NK-92 (cell line): Measurements from ENCODE around the gene CLIP1.
A peak's percentile ranks its signal among the peaks of the same experiment; 100 is the strongest.

Experiments used
- DNase-seq: peaks from one replicate; lab custom pipeline; 2025; ENCODE audit not compliant: unreplicated experiment; lab: John Stamatoyannopoulos, UW

The CLIP1 gene

DNA sequence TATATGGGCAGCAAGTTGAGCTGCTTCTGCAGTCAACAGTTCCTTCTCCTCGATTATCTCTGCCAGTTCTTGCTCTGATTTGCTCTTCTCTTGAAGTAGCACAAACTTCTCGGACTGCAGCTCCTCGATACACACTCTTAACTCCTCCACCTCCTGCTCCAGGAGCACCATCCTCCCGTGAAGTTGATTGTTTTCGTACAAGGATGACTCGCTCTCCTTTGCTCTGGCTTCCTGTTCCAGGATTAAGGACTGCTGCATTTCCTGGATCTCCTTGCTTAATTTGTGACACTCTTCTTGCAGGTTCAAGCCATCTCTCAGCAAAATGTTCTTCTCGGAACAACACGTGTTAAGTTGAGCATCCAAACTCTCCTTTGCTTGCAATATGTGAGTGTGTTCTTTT lies 100.0 kb downstream of the CLIP1 start:
- DNase-seq, result no peak

DNA sequence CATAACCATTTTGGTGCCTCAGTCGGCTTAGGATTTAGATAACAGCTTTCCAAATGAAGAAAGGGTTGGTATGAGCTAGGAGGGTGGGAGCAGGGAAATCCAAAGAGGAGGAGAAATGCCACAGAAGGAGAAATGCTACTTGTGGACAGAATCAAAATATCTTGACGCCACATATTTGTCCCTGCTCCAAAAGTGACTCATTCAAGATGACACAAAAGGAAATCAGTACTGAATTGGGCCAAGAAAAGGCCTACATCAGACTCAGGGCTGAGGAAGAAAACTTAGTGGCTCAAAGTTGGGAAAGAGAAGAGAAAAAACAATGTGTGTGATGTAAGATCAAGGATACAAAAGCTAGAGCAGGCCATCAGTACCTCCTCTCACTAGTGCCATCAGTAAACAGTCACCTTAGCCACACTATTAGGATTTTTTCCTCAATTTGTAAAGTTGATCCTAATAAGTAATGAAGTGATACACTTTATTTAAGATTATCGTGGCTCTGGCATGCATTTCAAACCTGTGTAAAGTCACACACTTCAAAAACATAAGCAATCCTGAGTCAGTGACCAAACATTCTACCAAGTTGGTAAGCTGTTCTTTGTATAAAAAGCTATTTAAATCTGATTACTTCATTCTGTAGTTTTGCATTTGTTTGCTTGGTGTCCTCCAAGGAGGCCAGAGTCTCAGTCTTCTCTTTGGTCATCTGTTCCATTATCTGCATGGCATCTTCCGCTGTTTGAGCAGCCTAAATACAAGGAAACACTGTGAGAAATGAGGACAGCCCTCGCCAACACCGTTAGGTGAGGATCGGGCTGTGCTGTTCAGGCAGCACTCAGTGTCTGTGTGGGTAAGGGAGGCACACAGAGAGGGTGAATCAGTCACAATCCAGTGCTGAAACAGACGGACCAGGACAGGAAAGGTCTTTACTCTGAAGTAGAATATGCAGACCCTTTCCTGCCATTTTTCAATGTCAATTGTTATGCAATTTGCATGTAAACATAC lies 103.6 kb downstream of the CLIP1 start:
- no peak for DNase-seq

DNA sequence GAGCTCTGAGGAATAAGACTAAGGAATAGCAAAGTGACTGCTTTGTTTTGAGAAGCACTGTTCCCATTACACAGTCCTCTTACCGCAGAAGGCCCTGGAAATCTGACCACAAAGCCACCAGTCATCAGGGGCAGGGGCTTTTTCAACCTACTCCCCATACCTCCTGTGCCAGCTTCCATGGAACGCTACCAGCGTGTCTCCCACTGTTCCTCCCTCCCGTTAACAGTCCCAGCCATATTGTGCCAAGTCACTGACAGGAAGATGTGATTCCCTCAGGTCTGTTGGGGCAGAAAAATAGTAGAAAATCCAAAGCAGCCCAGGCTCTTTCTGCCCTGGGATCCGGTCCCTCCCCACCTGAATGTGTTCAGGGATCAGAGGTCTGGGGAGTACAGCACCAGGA lies 109.5 kb downstream of the CLIP1 start:
- no peak for DNase-seq

DNA sequence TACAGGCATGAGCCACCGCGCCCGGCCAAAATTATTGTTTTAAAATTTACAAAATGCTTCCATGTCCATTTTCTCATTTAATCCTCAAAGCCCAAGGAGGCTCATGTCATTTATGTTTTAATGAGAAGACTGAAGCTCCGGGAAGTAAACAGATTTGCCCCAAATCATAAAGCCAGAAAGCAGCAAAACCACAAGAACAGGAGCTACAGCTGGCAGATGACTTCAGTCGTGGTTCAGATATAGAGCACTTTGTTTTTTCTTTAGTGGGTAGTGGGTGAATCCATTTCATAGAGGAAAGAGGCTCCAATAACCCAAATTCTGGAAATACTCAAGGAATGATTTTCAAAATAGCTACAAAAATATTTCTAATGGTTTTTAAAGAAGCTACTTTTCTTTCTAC lies 110.8 kb downstream of the CLIP1 start:
- DNase-seq, result no peak

DNA sequence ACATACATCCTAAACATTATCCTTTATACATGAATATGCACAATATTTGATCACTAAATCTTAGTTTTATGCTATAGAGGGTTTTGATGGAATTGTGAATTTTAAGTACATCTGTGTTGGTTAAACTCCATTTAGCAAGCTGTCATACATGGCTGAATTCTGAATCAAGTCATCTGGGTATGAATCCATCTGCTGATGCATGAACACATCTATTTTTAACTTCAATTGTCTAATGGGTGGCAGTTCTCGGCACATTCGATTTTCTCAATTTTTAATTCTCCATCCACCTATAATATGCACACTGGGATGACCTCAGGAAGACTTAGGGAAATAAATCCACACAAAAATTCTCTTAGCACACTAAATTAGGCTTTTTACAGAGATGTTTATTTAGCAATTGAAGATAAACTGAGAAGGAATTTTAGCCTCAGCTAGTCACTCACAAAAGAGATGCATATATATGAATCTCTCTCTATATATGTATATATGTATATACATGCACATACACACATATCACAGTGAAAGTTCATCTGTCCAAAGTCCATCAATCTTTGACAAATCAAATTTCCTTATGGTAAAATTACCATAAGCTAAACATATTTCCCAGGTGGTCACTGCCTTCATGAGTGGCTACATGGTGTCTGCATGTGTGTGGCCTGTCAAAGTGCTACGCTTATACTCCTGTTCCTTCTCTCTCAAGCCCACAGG lies 111.7 kb downstream of the CLIP1 start:
- no peak for DNase-seq

DNA sequence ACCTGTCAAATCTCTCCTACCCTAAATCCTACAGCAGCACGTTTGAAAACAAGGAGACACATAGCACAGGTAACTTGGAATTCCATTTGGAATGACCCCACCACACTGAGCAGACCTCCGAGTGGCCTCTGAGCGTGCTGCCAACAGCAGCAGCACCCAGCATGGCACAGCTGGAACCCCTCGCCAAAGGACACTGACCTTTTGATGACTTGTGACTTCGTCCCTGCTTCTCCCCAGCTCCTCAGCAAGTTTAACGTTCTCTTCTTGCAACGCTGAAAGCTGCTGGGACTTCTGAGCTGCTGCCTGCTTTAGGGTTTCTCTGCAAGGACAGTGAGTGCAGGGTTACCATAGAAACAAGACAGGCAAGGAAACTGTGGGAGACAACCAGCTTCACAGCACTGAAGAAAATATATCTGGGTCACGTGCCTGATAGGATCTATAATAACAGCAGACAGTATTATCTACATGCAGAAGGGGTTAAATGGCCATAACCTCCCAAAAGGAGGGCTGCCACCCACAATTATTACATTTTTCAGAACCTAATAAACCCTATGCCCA lies 112.8 kb downstream of the CLIP1 start:
- no peak for DNase-seq

DNA sequence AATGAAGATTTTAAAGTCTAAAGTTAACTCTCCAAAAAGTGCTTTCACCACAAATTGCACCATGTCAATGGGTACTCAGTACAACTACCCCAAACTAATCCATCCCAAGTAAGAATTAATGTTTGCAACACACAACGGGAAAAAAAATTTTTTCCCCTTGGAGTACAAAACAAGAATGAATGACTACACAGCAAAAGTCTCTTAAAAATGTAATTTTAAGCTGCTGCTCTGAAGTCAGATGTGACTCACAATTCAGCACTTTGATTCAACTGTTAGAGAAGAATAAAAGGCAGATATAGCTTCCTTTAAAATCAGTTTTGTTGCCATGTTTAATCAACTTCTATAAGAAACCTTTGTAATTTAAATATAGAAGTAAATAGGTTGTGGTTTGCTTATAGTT lies 113.7 kb downstream of the CLIP1 start:
- no peak for DNase-seq

DNA sequence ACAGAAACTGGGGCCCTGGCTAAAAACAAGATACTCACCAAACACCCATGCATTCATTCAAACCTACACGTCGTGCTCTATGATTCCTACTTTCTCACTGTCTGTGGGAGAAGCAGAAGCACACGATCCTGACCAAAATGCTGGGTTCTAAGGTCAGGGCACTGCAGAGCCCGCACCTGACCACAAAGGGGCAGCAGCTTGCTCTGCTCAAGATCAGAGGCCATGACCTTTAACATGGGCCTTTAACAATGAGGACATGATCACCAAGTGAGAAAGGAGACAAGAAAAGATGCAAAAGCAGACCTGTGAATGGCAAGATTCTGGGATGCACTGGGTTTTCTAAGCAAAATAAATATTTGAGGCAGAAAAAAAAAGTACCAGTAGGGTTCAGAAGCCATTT lies 116.1 kb downstream of the CLIP1 start:
- no peak for DNase-seq

DNA sequence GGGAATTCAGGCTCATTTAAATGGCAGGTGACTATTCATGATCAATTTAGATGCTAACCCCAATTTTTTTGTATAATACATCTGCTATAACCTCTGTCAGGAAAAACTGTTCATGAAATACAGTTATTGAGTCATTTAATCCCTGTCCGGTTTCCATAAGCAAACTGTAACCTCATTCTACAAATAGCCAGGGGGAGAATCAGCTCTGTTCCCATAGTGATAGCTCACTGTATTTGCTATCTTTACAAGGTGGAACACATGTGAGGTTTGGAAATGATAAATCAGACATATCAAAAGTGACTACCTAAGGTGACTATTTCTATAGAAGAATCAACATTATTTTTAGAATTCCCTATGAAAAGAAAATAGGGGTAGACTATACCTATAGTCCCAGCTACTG lies 117.5 kb downstream of the CLIP1 start:
- DNase-seq, result no peak

DNA sequence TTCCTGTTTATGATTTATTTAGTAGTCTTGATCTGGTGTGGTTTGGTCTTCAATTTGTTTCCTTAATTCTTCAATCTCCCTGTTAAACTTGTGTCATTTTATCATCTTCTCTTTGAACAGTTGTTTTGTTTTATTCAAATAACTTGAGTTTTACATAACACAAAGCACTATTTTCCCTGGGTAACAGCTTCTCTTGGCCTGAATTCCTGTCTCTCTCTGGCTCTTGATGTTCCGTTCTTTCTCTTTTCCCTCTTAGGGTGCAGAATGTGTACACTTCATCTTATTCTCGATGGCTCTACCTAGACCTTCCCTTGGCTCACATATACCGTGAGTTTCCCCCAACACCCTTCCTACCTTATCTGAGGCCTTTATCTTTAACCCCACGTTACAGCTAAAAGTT lies 119.4 kb downstream of the CLIP1 start:
- no peak for DNase-seq

DNA sequence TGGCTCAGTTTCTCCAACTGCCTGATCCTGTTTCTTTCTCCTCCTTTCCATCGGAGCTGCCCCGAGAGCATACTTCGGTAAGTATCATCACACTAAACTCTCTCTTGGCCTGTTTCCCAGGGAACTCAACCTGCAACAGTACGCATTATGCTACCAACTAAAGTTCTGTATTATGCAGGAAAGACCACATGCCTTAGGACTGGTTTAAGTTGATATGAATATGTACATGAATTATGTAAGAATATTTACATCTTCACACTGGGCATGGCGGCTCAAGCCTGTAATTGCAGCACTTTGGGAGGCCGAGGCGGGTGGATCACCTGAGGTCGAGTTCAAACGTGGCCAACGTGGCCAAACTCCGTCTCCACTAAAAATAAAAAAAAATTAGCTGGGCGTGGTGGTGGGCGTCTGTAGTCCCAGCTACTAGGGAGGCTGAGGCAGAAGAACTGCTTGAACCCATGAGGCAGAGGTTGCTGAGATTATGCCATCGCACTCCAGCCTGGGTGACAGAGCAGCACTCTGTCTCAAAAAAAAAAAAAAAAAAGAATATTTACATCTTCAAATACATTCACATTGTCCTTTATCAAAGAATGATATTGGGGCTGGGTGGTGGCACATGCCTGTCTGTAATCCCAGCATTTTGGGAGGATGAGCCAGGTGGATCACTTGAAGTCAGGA lies 124.3 kb downstream of the CLIP1 start:
- no peak for DNase-seq

DNA sequence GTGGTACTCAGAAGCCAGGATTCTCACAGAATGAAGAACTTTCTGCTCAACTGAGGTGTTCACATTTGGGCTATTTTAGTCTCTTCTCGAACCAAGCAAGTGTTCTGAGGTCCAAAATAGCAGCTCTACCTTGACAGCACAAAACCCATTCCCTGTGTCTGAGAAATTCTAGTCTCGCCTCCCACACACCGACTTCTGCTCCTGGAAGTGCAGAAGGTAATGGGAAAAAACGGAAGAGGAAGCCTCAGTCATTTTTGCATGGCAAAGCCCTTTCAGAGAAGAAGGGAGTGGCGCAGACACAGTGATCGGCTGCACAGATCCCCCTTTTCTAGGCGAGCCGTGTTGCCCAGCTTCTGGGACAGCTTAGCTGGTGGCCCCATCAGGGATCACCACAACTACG lies 125.0 kb downstream of the CLIP1 start:
- DNase-seq, result no peak

DNA sequence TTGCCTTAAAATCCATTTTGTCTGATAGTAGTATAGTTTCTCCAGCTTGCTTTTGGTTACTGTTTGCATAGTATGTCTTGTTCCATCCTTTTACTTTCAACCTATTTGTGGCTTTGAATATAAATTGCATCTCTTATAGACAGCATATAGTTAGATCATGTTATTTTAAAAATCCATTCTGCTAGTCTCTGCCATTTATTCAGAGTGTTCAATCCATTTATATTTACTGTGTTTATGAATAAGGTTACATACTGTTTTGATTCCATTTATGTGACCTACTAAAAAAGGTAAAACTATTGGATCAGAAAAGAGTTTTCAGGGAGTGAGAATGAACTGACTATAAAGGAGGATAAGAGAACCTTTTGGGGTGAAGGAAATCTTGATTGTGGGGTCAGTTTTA lies 126.6 kb downstream of the CLIP1 start:
- no peak for DNase-seq

DNA sequence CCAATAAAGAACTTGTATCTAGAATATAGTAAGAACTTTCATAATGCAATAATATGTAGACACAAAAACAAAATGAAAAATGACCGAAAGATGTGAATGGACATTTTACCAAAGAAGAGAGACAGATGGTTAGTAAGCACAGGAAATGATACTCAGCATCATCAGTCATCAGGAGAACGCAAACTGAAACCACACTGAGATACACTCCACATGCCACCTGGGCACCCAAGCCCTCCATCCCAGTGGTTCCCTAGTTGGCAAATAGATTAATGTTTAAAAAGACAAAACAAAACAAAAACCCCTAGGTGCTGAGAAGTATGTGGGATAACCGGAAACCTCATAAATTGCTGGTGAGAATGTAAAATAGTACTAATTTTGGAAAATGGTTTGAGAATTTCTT lies 129.4 kb downstream of the CLIP1 start:
- no peak for DNase-seq

DNA sequence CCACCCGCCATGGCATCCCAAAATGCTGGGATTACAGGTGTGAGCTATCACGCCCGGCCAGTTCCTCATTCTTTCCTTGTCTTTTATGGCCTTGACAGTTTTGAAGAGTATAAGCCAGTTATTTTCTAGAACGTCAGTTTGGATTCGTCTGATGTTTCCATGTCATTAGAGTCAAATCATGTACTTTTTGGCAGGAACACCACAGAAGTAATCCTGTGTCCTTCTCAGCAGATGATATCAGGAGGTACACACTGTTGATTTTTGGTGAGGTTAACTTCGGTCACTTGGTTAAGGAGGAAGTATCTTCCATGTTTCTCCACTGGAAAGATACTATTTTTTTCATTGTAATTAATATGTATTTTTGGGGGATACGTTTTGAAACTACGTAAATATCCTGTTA lies 131.0 kb downstream of the CLIP1 start:
- DNase-seq, result no peak

DNA sequence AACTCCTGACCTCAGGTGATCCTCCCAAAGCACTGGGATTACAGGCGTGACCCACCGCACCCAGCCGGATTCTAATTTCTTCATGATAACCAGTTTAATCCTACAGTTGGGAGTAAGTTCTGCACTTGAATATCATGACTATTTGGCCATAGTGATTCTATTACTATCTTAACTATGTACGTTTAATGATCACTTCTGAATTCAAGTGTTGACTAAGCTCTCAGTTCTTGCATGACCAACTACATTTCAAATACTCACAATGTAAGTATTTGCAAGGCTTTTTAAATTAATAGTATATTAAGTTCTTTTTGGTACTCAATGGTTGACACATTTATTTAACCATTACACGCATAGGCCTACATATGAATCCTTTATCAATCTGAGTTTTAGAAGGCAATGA lies 138.8 kb downstream of the CLIP1 start:
- DNase-seq, result no peak

DNA sequence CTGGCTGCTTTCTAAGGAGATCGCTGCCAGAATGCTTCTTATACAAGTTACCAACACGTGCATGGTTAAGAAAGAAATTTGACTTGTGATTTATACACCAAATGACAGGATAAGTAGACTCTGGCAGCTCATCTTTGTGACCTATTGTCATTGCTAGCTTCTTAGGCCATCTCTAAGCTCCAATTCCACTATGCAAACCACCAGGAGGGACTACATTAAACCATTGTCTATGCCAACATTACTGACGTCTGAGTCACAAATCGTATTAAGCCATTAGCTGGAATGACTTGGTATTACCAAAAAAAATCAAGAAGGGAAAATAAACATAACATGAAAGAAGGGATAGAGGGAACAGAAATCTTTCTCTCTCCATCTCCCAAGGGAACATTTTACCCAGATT lies 140.4 kb downstream of the CLIP1 start:
- no peak for DNase-seq

DNA sequence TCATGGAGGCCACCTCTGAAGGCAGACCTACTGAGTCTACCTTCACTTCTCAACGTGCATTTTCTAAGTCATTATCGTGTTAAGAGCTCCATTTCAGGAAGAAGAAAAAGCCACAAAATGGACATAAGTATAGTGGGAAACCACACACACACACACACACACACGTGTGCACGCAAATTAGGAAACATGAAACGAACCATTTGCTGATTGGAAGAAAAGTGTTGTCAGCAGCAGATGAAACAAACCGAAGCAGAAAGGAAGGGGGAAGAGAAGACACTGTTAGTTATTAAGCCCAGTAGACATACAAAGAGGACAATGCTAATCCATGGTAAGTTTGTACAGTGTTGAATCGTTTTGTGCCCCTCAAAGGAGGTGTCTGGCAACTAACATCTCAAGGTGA lies 146.2 kb downstream of the CLIP1 start:
- no peak for DNase-seq

DNA sequence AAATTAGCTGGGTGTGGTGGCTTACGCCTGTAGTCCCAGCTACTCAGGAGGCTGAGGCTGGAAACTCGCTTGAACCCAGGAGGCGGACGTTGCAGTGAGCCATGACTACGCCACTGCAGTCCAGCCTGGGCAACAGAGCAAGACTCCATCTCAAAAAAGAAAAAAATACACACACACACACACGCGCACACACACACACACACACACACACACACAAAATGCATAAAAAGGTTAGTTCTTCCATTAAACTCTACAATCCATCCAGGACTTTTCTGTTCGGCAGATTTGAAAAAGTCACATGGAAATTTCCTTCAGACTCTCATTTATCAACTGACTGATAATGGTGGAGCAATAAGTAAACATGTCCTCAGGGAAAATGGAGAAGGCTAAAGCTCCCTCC lies 147.0 kb downstream of the CLIP1 start:
- no peak for DNase-seq

DNA sequence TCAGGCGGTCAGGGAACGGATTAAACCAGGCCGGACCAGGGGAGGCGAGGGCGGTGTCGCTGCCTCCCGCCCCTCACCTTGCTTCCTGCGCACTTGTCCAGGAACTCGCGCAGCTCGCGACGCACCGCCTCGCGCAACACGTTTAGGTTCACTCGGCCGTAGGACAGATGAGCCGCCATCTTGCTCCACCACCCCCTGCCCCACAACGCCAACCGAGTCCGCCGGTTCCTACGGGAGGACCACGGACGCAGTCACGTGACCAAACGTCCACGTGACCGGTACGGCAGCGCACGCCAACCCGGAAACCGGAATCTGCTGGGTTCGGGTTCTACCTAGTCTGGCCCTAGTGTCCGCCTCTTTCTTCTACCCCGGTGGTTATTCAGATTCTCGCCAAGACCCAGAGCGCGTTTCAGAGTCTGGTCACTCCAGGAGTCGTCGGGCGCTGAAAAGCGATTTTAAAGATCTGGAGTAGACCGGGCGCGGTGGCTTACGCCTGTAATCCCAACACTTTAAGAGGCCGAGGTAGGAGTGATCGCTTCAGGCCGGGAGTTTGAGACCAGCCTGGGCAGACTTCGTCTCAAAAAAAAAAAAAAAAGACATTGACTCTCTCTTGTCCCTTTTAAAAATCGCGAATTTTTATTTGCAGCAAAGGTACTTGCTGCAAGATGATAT lies 156.1 kb downstream of the CLIP1 start, which contains the start of gene VPS33A:
Gene VPS33A, minus strand, starts transcription at position 265 of the 672 bp plus-strand sequence. Its CDS starts 86 bp downstream, at position 179.
- peak; percentile 65 for DNase-seq

DNA sequence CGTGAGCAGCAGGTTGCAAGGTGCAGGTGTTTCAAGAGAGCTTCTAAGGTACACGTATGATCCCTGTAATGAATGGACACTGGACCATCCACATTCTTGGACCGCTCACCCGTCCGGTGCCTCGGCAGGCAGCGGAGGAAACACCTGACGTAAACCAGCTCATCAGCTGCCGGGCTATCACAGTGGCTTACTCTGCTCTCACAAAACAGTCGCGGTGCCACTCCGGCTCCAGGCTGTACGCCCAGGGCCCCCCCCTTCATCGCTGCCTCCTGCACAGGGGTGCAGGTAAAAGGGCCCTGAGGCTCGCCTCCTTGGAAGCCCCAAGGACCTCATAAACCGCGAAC lies 156.6 kb downstream of the CLIP1 start:
- no peak for DNase-seq
